Measurements from ENCODE around the gene PRKCB.
"Not testable (repeated sequence)": the region's sequence is repeated elsewhere in the genome, so short reads cannot be mapped to it uniquely, and the experiment has no call there.

PRKCB gene

DNA sequence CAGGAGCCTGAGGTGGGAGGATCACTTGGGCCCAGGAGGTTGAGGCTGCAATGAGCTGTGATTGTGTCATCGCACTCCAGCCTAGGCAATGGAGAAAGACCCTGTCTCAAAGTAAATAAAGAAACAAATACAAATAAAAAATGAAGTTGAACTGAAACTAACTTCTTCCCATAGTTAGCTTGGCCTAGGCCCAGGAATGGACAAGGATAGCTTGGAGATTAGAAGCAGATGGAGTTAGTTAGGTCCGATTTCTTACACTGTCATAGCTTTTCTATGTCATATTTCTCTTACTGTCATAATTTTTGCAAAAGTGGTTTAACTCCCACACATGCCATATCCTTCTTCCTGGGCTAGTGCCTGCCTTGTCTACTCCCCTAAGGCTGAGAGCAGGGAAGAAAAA lies 265.6 kb downstream of the PRKCB start:
- DNase-seq, result no peak

GRCh38 chr16:24102209-24102660 lies 266.5 kb downstream of the PRKCB start:
- DNase-seq, result no peak

- DNase-seq, result not testable (repeated sequence)
Measured at GRCh38 chr16:24105471-24105870, 269.7 kb downstream of the PRKCB start.

- DNase-seq, result not testable (repeated sequence)
Measured at GRCh38 chr16:24108090-24108489, 272.3 kb downstream of the PRKCB start.

DNA sequence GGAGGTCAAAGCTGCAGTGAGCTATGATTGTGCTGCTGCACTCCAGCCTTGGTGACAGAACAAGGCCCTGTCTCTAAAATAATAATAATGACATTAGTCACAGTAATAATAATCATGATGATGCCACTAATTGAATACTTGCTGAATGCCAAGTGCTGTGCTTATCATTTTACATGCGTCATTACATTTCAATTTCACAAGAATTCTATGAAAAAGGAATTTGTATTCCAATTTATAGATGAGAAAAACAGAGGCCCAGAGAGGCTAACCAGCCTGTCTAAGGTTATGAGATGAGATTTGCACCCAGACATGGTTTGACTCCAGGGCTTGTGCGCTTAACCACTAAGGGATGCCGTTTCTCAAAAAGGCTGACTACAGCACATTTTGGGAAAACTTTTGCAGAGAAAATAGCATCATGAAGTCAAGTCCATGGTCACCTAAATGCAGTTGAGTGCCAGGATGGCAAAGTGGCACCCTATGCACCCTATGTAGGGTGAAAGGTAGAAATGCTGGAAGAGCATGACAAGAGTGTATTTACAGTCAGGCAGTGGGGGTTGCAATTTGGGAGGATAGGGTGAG lies 276.0 kb downstream of the PRKCB start:
- no peak for DNase-seq

- DNase-seq, result no peak
Measured at GRCh38 chr16:24113115-24113745, 277.4 kb downstream of the PRKCB start.

DNA sequence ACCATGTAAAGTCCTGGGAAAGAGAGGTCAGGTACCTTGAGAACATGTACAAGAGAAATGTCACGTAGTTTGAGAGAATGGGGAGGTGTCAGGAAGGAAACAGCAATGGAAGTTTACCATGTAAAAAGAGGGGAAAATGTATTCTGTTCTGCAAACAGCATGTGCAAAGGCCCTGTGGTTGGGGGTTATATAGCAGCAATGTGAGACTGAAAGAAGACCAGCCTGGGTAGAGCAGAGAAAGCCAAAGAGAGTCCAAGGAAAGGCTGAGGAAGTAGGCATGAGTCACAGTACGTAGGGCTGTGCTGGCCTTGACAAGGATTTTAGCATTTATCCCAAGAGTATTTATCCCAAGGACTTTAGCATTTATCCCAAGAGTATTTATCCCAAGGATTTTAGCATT lies 279.1 kb downstream of the PRKCB start:
- peak in 1 of 5 experiments; percentile 27 for DNase-seq

DNA sequence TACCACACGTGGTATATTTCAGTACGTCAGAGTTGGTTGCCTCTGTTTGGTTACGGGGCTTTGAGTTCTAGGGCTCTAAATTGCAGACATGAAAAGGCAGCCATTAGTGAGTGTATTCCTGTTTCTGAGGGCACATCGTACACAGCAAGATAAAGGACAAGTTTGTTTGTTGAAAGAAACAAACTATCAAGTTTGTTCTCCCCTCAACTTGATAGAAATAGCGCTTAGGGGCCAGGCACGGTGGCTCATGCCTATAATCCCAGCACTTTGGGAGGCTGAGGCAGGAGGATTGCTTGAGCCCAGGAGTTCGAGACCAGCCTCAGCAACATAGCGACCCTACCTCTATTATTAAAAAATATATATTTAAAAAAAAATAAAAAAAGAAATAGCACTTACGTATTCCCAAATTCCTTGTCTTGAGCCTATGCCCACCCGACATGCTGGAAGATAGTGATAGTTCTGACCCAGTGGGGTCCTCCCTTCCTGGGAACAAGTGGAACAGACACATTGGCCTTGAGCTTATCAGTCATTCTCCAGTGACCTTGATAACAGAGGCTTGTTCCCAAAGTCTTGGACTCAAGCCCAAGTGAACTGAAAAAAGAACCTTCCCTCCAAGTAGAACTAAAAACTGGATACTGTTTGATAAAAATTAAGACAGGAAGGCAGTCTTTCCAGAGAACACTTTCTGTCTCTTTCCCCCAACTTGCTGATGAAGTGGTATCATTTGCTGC lies 280.4 kb downstream of the PRKCB start:
- DNase-seq, result no peak

- DNase-seq, result no peak
Measured at GRCh38 chr16:24116989-24117388, 281.2 kb downstream of the PRKCB start.

DNA sequence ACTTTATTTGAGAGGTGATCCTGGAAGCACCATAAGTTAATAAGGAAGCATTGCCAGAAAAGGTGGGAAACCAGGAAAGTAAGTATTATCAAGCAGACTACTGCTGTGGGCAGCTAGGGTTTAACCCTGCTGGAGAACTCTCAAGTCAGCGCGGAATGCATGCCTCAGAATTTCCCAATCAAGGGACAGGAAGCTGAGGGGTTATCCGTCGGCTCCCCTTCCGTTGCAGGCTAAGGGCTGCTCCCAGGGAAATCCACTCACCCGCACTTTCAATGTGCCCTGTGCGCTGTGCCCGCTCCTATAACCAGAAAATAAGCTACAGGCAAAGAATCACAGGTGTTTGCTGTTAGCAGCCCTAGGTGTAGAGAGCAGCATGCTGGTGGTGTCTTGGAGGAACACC lies 281.9 kb downstream of the PRKCB start:
- DNase-seq, result no peak

GRCh38 chr16:24118126-24118821 lies 282.5 kb downstream of the PRKCB start:
- no peak for DNase-seq

DNA sequence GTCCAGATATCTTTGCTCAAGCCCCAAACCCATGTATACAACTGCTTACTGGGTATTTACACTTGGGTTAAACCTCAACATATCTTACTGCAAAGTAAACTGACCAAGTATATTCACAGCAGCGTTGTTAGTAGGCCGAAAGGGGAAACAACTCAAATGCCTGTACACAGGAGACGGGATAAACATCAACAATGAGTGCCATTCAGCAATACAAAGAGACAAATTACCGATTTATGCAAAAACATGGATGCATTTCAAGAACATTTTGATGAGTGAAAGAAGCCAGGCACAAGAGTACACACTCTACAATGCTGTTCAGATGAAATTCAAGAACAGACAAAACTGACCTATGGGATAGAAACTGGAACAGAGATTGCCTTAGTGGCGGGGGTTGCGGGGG lies 284.0 kb downstream of the PRKCB start:
- DNase-seq, result no peak

- DNase-seq, result no peak
Measured at GRCh38 chr16:24123275-24123674, 287.5 kb downstream of the PRKCB start.

DNA sequence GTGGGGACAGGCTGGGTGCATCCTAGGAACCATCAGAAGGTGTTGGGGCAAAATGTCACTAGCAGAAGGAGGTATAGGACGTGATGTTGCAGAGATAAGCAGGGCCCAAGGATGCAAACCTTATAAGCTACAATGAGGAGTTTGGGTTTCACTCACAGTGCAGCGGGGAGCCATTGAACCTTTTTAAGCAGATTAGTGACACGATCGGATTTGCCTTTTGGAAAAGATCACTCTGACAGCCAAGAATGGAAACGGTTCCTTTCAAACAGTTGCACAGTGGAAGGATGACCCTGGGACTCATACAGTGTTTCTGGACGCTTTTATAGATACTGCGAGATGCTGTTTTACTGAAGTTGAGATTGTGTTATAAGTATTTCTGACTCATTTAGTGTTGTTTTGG lies 288.5 kb downstream of the PRKCB start:
- peak in 1 of 5 experiments; percentile 18 for DNase-seq

- peak in 1 of 5 experiments; percentile 16 for DNase-seq
Measured at GRCh38 chr16:24125214-24125613, 289.4 kb downstream of the PRKCB start.

DNA sequence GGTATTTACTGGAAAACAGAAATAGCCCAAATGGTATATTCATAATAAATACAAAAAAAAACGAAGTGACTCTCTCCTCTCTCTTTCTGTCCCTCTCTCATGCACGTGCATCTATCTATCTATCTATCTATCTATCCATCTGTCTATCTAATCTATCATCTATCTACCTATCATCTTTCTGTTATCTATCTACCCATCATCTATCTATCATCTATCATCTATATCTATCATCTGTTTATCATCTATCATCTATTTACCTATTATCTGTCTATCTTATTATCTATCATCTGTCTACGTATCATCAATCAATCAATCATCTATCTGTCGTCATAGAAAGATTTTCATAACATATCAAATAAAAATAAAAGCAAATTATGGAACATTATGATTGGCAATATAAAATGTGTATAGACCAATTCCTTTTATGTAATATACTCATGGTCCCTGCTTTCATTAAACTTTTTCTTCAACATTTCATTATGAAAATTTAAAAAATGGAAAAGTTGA lies 293.7 kb downstream of the PRKCB start:
- DNase-seq, result no peak

DNA sequence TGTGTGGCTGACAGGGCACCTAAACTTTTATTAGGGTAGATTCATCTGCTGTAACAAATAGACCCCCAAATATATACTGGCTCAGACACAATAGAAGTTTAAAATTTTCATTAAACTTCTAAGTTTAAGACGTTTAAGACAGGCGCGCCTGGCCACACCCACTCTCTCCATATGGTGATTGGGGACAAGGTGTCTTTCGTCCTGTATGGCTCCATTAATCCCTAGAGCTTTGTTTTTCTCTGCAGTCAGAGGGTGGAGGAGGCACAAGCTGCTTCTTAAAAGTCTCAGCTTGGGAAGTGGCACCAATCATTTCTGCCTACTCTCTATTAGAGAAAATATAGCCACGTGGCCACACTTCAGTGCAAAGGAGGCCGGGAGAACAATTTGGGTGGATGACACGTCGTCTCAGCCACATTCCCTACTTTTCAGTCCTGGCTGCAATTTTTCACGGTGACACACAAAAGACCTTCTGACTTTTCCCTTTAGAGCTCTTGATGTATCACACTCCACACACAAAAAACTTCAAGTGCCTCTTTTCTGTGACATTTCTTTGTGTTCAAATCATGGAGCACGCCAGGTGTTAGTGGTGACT lies 294.8 kb downstream of the PRKCB start:
- DNase-seq, result no peak

- DNase-seq, result no peak
Measured at GRCh38 chr16:24131294-24131693, 295.5 kb downstream of the PRKCB start.

- no peak for DNase-seq
Measured at GRCh38 chr16:24132048-24132796, 296.4 kb downstream of the PRKCB start.

- no peak for DNase-seq
Measured at GRCh38 chr16:24132797-24133155, 297.0 kb downstream of the PRKCB start.

- DNase-seq, result no peak
Measured at GRCh38 chr16:24135624-24136565, 300.1 kb downstream of the PRKCB start.

All from T-helper 2 cell (primary cell).